SK-N-SH treated with all-trans-retinoic acid at 6 μM for 48 hours (cell line): Measurements from ENCODE around the gene PLA2G6.

Experiments used
- PATZ1 ChIP-seq: fragments of 250-450 bp; sonication (Bioruptor Pico); IDR thresholded peaks from 2 replicates; pipeline ENCODE4 v1.8.0; 2020; ENCODE audit warnings: mild to moderate bottlenecking, moderate library complexity, borderline replicate concordance
- POU6F1 ChIP-seq: fragments of 250-450 bp; sonication (Bioruptor Pico); IDR thresholded peaks from 2 replicates; pipeline ENCODE4 v1.8.0; 2021; ENCODE audit warnings: low read depth, mild to moderate bottlenecking, moderate library complexity, borderline replicate concordance
- PPARA ChIP-seq: fragments of 250-450 bp; sonication (Bioruptor Pico); IDR thresholded peaks from 2 replicates; pipeline ENCODE4 v1.5.0; 2020; ENCODE audit warnings: mild to moderate bottlenecking, borderline replicate concordance
- ZNF70 ChIP-seq: fragments of 450-650 bp; formaldehyde crosslinking; IDR thresholded peaks from 2 replicates; pipeline ENCODE4 v1.5.0; 2020; ENCODE audit warnings: mild to moderate bottlenecking, moderate library complexity

GRCh38 chr22:38213319-38213989 lies 31.8 kb upstream of the PLA2G6 start:
- TF ChIP-seq PATZ1 (CRISPR knock-in tag) (no peak), ZNF70 (CRISPR knock-in tag) (no peak), POU6F1 (CRISPR knock-in tag) (no peak), PPARA (CRISPR knock-in tag) (no peak)
